Brain microvascular endothelial cell (primary cell): Measurements from ENCODE around the gene ADAM17.
"Not testable (repeated sequence)": the region's sequence is repeated elsewhere in the genome, so short reads cannot be mapped to it uniquely, and the experiment has no call there.

Source experiments
- DNase-seq: peaks from one replicate; pipeline ENCODE4 v3.0.0-alpha.2; 2020
- H3K27ac ChIP-seq: fragments of 250-450 bp; sonication (Bioruptor Pico); 2 replicates; pipeline ENCODE4 v1.5.1; 2020; ENCODE audit warnings: mild to moderate bottlenecking, moderate library complexity
- H3K27me3 ChIP-seq: fragments of 250-450 bp; sonication (Bioruptor Pico); replicated peaks from 2 replicates; pipeline ENCODE4 v1.5.1; 2020; ENCODE audit warnings: mild to moderate bottlenecking
- H3K36me3 ChIP-seq: fragments of 250-450 bp; sonication (Bioruptor Pico); replicated peaks from 2 replicates; pipeline ENCODE4 v1.5.1; 2020; ENCODE audit warnings: mild to moderate bottlenecking
- H3K4me3 ChIP-seq: 2 replicates; pipeline ENCODE4 v1.5.1; 2011; ENCODE audit warnings: low read depth, mild to moderate bottlenecking, control low read depth, low read length, moderate library complexity
- CTCF ChIP-seq: IDR thresholded peaks from 2 replicates; pipeline ENCODE4 v1.5.1; 2011; ENCODE audit warnings: low read depth, mild to moderate bottlenecking, moderate library complexity, low read length, control low read depth, inconsistent platforms; ENCODE audit errors: missing control alignments
- in situ Hi-C: cut with HindIII; loops from 2 replicates; pipeline ENCODE4 v1.10.0; 2017; ENCODE audit warnings: low sequenced_read_pairs, low pct_ligation_motif_present

ADAM17 gene

GRCh38 chr2:9558948-9559381, 3.3 kb upstream of the ADAM17 start:
- in situ Hi-C loops, result no loop called here
- no peak for TF ChIP-seq CTCF
- Histone ChIP-seq H3K27ac (peak overlapping the region; percentile 18), H3K36me3 (no peaks in the 10 kb centered on the region), H3K27me3 (no peaks in the 10 kb centered on the region), H3K4me3 (no peak overlapping the region)
- peak; percentile 68 for DNase-seq

GRCh38 chr2:9556121-9556743, 602 bp upstream of the ADAM17 start:
- no peaks in the 10 kb centered on the region for H3K27me3 ChIP-seq
- in situ Hi-C loops, result no loop called here
- TF ChIP-seq CTCF, result peak; percentile 13
- H3K36me3 ChIP-seq, result no peaks in the 10 kb centered on the region
- H3K4me3 ChIP-seq, result peak overlapping the region; percentile 93
- DNase-seq, result no peak
- H3K27ac ChIP-seq, result peak overlapping the region; percentile 91

- Histone ChIP-seq H3K4me3 (peak overlapping the region; percentile 93), H3K27me3 (no peaks in the 10 kb centered on the region), H3K36me3 (no peaks in the 10 kb centered on the region), H3K27ac (peak overlapping the region; percentile 91)
- DNase-seq, result peak; percentile 75
- TF ChIP-seq CTCF, result no peak
- in situ Hi-C loops, result no loop called here
Measured at GRCh38 chr2:9554921-9555296, 721 bp downstream of the ADAM17 start.

- no peak for DNase-seq
- Histone ChIP-seq H3K4me3 (no peak overlapping the region), H3K27ac (peak overlapping the region; percentile 81), H3K36me3 (no peaks in the 10 kb centered on the region), H3K27me3 (no peaks in the 10 kb centered on the region)
- in situ Hi-C loops, result no loop called here
- TF ChIP-seq CTCF, result no peak
Measured at GRCh38 chr2:9552219-9553178, 3.1 kb downstream of the ADAM17 start.

GRCh38 chr2:9550859-9551391, 4.7 kb downstream of the ADAM17 start:
- in situ Hi-C loops, H3K27me3 ChIP-seq, H3K27ac ChIP-seq, DNase-seq, H3K4me3 ChIP-seq, H3K36me3 ChIP-seq: not testable (repeated sequence)

- DNase-seq, result no peak
- in situ Hi-C loops, result no loop called here
- Histone ChIP-seq H3K4me3 (no peak overlapping the region), H3K27me3 (no peaks in the 10 kb centered on the region), H3K27ac (no peak overlapping the region), H3K36me3 (no peaks in the 10 kb centered on the region)
- TF ChIP-seq CTCF, result no peak
Measured at GRCh38 chr2:9549420-9549819, 6.2 kb downstream of the ADAM17 start.
